Mesendoderm (in vitro differentiated cells): ENCODE data around the gene TIMP2.

Experiments
- DNase-seq: peaks from one replicate; pipeline ENCODE4 v3.0.0; 2013
- H2AK5ac ChIP-seq: 2 replicates; pipeline ENCODE4 v1.6.1; 2013; ENCODE audit warnings: low read length, inconsistent platforms
- H2BK120ac ChIP-seq: 2 replicates; pipeline ENCODE4 v1.6.1; 2013; ENCODE audit warnings: low read depth, mild to moderate bottlenecking, low read length, moderate library complexity, mixed read lengths
- H2BK15ac ChIP-seq: replicated peaks from 2 replicates; pipeline ENCODE4 v1.6.1; 2013; ENCODE audit warnings: low read depth, mild to moderate bottlenecking, moderate library complexity
- H2BK5ac ChIP-seq: 2 replicates; pipeline ENCODE4 v1.6.1; 2013; ENCODE audit warnings: low read length, inconsistent platforms
- H3K18ac ChIP-seq: 2 replicates; pipeline ENCODE4 v1.6.1; 2013; ENCODE audit warnings: mild to moderate bottlenecking, low read length, mixed read lengths
- H3K23ac ChIP-seq: one replicate; pipeline ENCODE4 v1.6.1; 2013; ENCODE audit warnings: low read length
- H3K27ac ChIP-seq: 2 replicates; pipeline ENCODE4 v1.5.1; 2013; ENCODE audit warnings: low read depth, mild to moderate bottlenecking, inconsistent platforms, low read length, moderate library complexity
- H3K27me3 ChIP-seq: 2 replicates; pipeline ENCODE4 v1.6.1; 2013; ENCODE audit warnings: low read length, control low read depth, mild to moderate bottlenecking, inconsistent platforms; ENCODE audit not compliant: insufficient read depth, poor library complexity
- H3K36me3 ChIP-seq: 2 replicates; pipeline ENCODE4 v1.6.1; 2013; ENCODE audit warnings: low read length, inconsistent platforms; ENCODE audit not compliant: control insufficient read depth, insufficient read depth
- H3K4ac ChIP-seq: one replicate; pipeline ENCODE4 v1.6.1; 2013; ENCODE audit warnings: low read depth, mild to moderate bottlenecking, low read length, moderate library complexity
- H3K4me1 ChIP-seq: 2 replicates; pipeline ENCODE4 v1.6.1; 2013; ENCODE audit warnings: low read depth, low read length, inconsistent platforms; ENCODE audit not compliant: control insufficient read depth
- H3K4me2 ChIP-seq: 2 replicates; pipeline ENCODE4 v1.6.1; 2013; ENCODE audit warnings: low read length
- H3K4me3 ChIP-seq: 2 replicates; pipeline ENCODE4 v1.5.1; 2013; ENCODE audit warnings: mild to moderate bottlenecking, low read length
- H3K56ac ChIP-seq: one replicate; pipeline ENCODE4 v1.6.1; 2013; ENCODE audit warnings: low read length
- H3K79me1 ChIP-seq: 2 replicates; pipeline ENCODE4 v1.6.1; 2013; ENCODE audit warnings: low read length, inconsistent platforms
- H3K79me2 ChIP-seq: 2 replicates; pipeline ENCODE4 v1.6.1; 2013; ENCODE audit warnings: mild to moderate bottlenecking, low read length; ENCODE audit not compliant: control insufficient read depth, insufficient read depth
- H3K9ac ChIP-seq: 2 replicates; pipeline ENCODE4 v1.6.1; 2013; ENCODE audit warnings: low read length, inconsistent platforms
- H4K5ac ChIP-seq: one replicate; pipeline ENCODE4 v1.6.1; 2013; ENCODE audit warnings: low read length
- H4K8ac ChIP-seq: one replicate; pipeline ENCODE4 v1.6.1; 2013; ENCODE audit warnings: low read depth, mild to moderate bottlenecking, control low read depth, low read length, moderate library complexity
- WGBS: extraction: QIAGEN DNeasy Blood & Tissue Kit; methylation state at CpG from one replicate; pipeline ENCODE4 v1.1.7; 2013; ENCODE audit warnings: low lambda C conversion rate, missing lambda C conversion rate; ENCODE audit not compliant: insufficient coverage; ENCODE audit errors: extremely low coverage; 5-methylcytosine and 5-hydroxymethylcytosine counted together

Gene TIMP2

DNA sequence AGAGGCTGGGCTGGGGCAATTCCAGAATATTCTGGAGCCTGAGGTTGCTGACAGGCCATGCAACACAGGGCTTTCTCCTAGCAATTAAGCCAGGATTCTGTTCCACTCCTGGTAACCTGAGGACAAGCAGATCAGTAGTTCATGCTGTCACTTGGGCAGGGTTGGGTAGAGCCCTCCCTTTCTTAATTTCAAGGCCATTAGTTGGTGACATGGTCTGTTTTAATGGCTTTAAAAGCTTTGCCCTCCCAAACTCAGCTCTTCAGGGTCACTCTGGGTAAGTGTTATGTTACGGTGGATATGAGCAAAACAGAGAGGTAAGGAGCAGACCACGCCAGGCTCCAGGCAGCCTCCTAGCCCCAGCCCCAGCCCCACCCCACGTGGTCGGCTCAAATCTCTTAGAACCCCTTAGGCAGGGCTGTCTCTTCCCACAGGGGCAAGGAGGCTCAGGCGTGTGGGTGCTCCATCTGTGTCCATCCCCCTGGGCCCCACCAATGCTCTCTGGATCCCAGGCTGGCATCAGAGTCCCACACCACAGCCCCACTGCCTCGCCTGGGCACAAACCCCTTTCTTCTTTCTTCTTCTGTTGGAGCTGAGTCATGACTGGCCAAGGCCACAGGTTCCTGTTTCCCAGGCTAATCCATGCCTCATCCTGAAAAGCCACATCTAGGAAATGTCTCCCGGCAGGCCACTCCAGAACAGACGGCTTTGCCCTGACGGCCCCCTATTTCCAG lies 49.7 kb downstream of the TIMP2 start:
- no peak overlapping the region for H3K23ac ChIP-seq

GRCh38 chr17:78873519-78874340 lies 51.5 kb downstream of the TIMP2 start:
- Histone ChIP-seq H2BK15ac (no peak overlapping the region), H3K23ac (no peak overlapping the region), H3K4ac (no peak overlapping the region), H3K27ac (no peak overlapping the region), H3K36me3 (no peaks in the 10 kb centered on the region), H3K56ac (no peak overlapping the region), H2BK120ac (no peak overlapping the region), H3K27me3 (no peaks in the 10 kb centered on the region), H4K5ac (no peak overlapping the region), H3K9ac (no peak overlapping the region), H3K4me2 (no peak overlapping the region), H2BK5ac (no peak overlapping the region), H3K4me3 (no peak overlapping the region), H3K79me2 (no peaks in the 10 kb centered on the region), H3K4me1 (no peaks in the 10 kb centered on the region), H4K8ac (no peak overlapping the region), H3K18ac (no peak overlapping the region), H2AK5ac (no peak overlapping the region), H3K79me1 (no peaks in the 10 kb centered on the region)
- WGBS = no CpG with 5 or more reads among the region's 21 CpGs
- DNase-seq = no peak

More for the DNA sequence above, 49.7 kb downstream of the TIMP2 start:
- no peaks in the 10 kb centered on the region for H3K27me3 ChIP-seq
- no peak for DNase-seq
- H4K5ac ChIP-seq = no peak overlapping the region
- H3K9ac ChIP-seq = no peak overlapping the region
- H3K4me1 ChIP-seq = no peaks in the 10 kb centered on the region
- no peak overlapping the region for H3K56ac ChIP-seq
- no peak overlapping the region for H3K4me3 ChIP-seq
- H3K27ac ChIP-seq = no peak overlapping the region
- no peak overlapping the region for H3K18ac ChIP-seq
- no peak overlapping the region for H3K4ac ChIP-seq
- no peaks in the 10 kb centered on the region for H3K79me1 ChIP-seq
- H2BK15ac ChIP-seq = no peak overlapping the region
- H2BK120ac ChIP-seq = no peak overlapping the region
- H2AK5ac ChIP-seq = no peak overlapping the region
- no CpG with 5 or more reads among the region's 9 CpGs for WGBS
- no peak overlapping the region for H3K4me2 ChIP-seq
- no peaks in the 10 kb centered on the region for H3K79me2 ChIP-seq
- H3K36me3 ChIP-seq = no peaks in the 10 kb centered on the region
- no peak overlapping the region for H2BK5ac ChIP-seq
- no peak overlapping the region for H4K8ac ChIP-seq

- Histone ChIP-seq H3K23ac (no peak overlapping the region), H3K27me3 (no peaks in the 10 kb centered on the region), H2BK15ac (no peak overlapping the region), H4K8ac (no peak overlapping the region), H2AK5ac (no peak overlapping the region), H3K56ac (no peak overlapping the region), H4K5ac (no peak overlapping the region), H3K36me3 (no peaks in the 10 kb centered on the region), H3K27ac (no peak overlapping the region), H3K79me2 (no peaks in the 10 kb centered on the region), H2BK5ac (no peak overlapping the region), H3K4me1 (no peaks in the 10 kb centered on the region), H2BK120ac (no peak overlapping the region), H3K4me3 (no peak overlapping the region), H3K9ac (no peak overlapping the region), H3K4ac (no peak overlapping the region), H3K4me2 (no peak overlapping the region), H3K79me1 (no peaks in the 10 kb centered on the region), H3K18ac (no peak overlapping the region)
- no peak for DNase-seq
- WGBS = no CpG with 5 or more reads among the region's 6 CpGs
Measured at GRCh38 chr17:78872486-78872885, 52.7 kb downstream of the TIMP2 start.

- no peak overlapping the region for H3K27ac ChIP-seq
- no peak overlapping the region for H3K4ac ChIP-seq
- no peaks in the 10 kb centered on the region for H3K4me1 ChIP-seq
- H3K27me3 ChIP-seq = no peaks in the 10 kb centered on the region
- no peaks in the 10 kb centered on the region for H3K79me1 ChIP-seq
- no peak overlapping the region for H3K9ac ChIP-seq
- no peak overlapping the region for H2BK15ac ChIP-seq
- no peaks in the 10 kb centered on the region for H3K36me3 ChIP-seq
- no peak for DNase-seq
- no peak overlapping the region for H2BK5ac ChIP-seq
- no peak overlapping the region for H3K23ac ChIP-seq
- no peak overlapping the region for H4K5ac ChIP-seq
- WGBS = no CpG with 5 or more reads among the region's 15 CpGs
- H3K4me3 ChIP-seq = no peak overlapping the region
- H3K79me2 ChIP-seq = no peaks in the 10 kb centered on the region
- no peak overlapping the region for H4K8ac ChIP-seq
- no peak overlapping the region for H3K4me2 ChIP-seq
- H3K18ac ChIP-seq = no peak overlapping the region
- no peak overlapping the region for H2BK120ac ChIP-seq
- no peak overlapping the region for H2AK5ac ChIP-seq
- H3K56ac ChIP-seq = no peak overlapping the region
Measured at GRCh38 chr17:78870621-78871020, 54.6 kb downstream of the TIMP2 start.

DNA sequence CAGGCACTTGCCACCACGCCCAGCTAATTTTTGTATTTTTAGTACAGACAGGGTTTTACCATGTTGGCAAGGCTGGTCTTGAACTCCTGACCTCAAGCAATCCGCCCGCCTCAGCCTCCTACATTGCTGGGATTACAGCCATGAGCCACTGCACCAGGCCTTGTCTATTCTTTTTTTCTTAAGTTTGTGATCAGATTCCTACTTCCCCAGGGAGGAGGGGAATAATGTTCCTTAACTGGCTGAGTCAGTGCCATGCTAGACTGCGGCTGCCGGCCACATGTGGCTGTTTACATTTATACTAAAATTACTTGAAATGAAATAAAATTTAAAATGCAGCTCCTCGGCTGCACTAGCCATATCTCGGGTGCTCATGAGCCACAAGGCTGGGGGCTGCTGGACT lies 56.8 kb downstream of the TIMP2 start:
- no peak overlapping the region for H4K5ac ChIP-seq
- no peaks in the 10 kb centered on the region for H3K36me3 ChIP-seq
- H3K4me1 ChIP-seq = no peaks in the 10 kb centered on the region
- H2BK15ac ChIP-seq = no peak overlapping the region
- no peak overlapping the region for H3K4me2 ChIP-seq
- H4K8ac ChIP-seq = no peak overlapping the region
- H3K79me2 ChIP-seq = no peaks in the 10 kb centered on the region
- no peaks in the 10 kb centered on the region for H3K27me3 ChIP-seq
- H3K56ac ChIP-seq = no peak overlapping the region
- H3K79me1 ChIP-seq = no peaks in the 10 kb centered on the region
- H3K27ac ChIP-seq = no peak overlapping the region
- H3K9ac ChIP-seq = no peak overlapping the region
- no peak overlapping the region for H2BK120ac ChIP-seq
- no peak overlapping the region for H2AK5ac ChIP-seq
- no peak overlapping the region for H3K4ac ChIP-seq
- H3K18ac ChIP-seq = no peak overlapping the region
- WGBS = no CpG with 5 or more reads among the region's 7 CpGs
- no peak overlapping the region for H3K23ac ChIP-seq
- DNase-seq = no peak
- no peak overlapping the region for H3K4me3 ChIP-seq
- H2BK5ac ChIP-seq = no peak overlapping the region
